H1 (cell line): ENCODE measurements around the gene AGBL1.

Source experiments
- CTCF ChIP-seq, 3 experiments: IDR thresholded peaks; 1 replicate in 2 of 3; 2 replicates in 1 of 3; pipeline versions ENCODE4 v1.5.1 to v1.6.1; 2011; ENCODE audit warnings: low read length in 3 of 3, mild to moderate bottlenecking in 3 of 3, inconsistent platforms in 2 of 3, low read depth in 1 of 3, moderate library complexity in 1 of 3; ENCODE audit not compliant: insufficient read depth in 1 of 3; ENCODE audit errors: control extremely low read depth in 1 of 3
- FOSL1 ChIP-seq: IDR thresholded peaks from 2 replicates; pipeline ENCODE4 v1.6.1; 2011; ENCODE audit warnings: mild to moderate bottlenecking, low read depth, low read length, moderate library complexity; ENCODE audit not compliant: insufficient read depth
- GTF2F1 ChIP-seq: IDR thresholded peaks from 2 replicates; pipeline ENCODE4 v1.6.1; 2012; ENCODE audit warnings: low read depth, low read length, improper control_type of control experiment, borderline replicate concordance
- KDM1A ChIP-seq: fragments of 200-600, 300-600 bp; sonication (generic); IDR thresholded peaks from 2 replicates; pipeline ENCODE4 v1.7.1; 2016; ENCODE audit warnings: mild to moderate bottlenecking, low read length, borderline replicate concordance
- POLR2A ChIP-seq, 2 experiments: IDR thresholded peaks; 1 replicate in 1 of 2; 2 replicates in 1 of 2; pipeline ENCODE4 v1.6.1; 2011; ENCODE audit warnings: low read depth in 2 of 2, low read length in 2 of 2, mild to moderate bottlenecking in 2 of 2; ENCODE audit errors: control extremely low read depth in 1 of 2
- POLR2AphosphoS5 ChIP-seq: IDR thresholded peaks from 2 replicates; pipeline ENCODE4 v1.6.1; 2011; ENCODE audit warnings: low read depth, low read length
- RNF2 ChIP-seq: fragments of 200-900, 300-1000 bp; sonication (generic); IDR thresholded peaks from 2 replicates; pipeline ENCODE4 v1.7.1; 2016; ENCODE audit warnings: borderline replicate concordance, low read depth, mild to moderate bottlenecking, antibody characterized with exemption, low read length; ENCODE audit not compliant: poor library complexity, severe bottlenecking; ENCODE audit errors: missing control alignments
- SIN3A ChIP-seq, 2 experiments: IDR thresholded peaks in 1 of 2; conservative IDR thresholded peaks in 1 of 2; 2 replicates each; pipeline ENCODE4 v1.6.1; 2011 to 2012; ENCODE audit warnings: low read length in 2 of 2, improper control_type of control experiment in 1 of 2, low read depth in 1 of 2, mild to moderate bottlenecking in 1 of 2
- SP1 ChIP-seq: IDR thresholded peaks from 2 replicates; pipeline ENCODE4 v1.6.1; 2011; ENCODE audit warnings: low read depth, low read length
- SUZ12 ChIP-seq: fragments of 200-600 bp; sonication (generic); IDR thresholded peaks from 2 replicates; pipeline ENCODE4 v1.6.1; 2012; ENCODE audit warnings: mild to moderate bottlenecking, inconsistent platforms, low read length, moderate library complexity, mixed read lengths
- TCF12 ChIP-seq: IDR thresholded peaks from 2 replicates; pipeline ENCODE4 v1.6.1; 2011; ENCODE audit warnings: low read depth, mild to moderate bottlenecking, low read length
- ZNF274 ChIP-seq: IDR thresholded peaks from 2 replicates; pipeline ENCODE4 v1.7.0; 2012; ENCODE audit warnings: low read length, borderline replicate concordance; ENCODE audit errors: extremely low read depth
- TF ChIP-seq, protein P1 (sequence below): IDR thresholded peaks from 2 replicates; pipeline ENCODE4 v1.6.1; 2012; ENCODE audit warnings: low read length, inconsistent platforms

GRCh38 chr15:86312486-86312885, 232.8 kb downstream of the AGBL1 start:
- TF ChIP-seq KDM1A (no peak), CTCF (IDR thresholded peaks at IDR 0.05; ENCODE audit: control extremely low read depth in 1 of 3, insufficient read depth in 1 of 3, low read depth in 1 of 3, low read length in 3 of 3) (no peak), ZNF274 (no peak), POLR2AphosphoS5 (no peak), POLR2A (IDR thresholded peaks at IDR 0.05; ENCODE audit: control extremely low read depth in 1 of 2, low read depth in 2 of 2, low read length in 2 of 2) (no peak), FOSL1 (no peak), RNF2 (no peak), GTF2F1 (no peak), SP1 (no peak), TCF12 (no peak), SUZ12 (no peak), SIN3A (conservative IDR thresholded peaks at IDR 0.05 in 1 of 2, IDR thresholded peaks at IDR 0.05 in 1 of 2; ENCODE audit: low read depth in 1 of 2, low read length in 2 of 2) (no peak)
- TF ChIP-seq, protein P1, sequence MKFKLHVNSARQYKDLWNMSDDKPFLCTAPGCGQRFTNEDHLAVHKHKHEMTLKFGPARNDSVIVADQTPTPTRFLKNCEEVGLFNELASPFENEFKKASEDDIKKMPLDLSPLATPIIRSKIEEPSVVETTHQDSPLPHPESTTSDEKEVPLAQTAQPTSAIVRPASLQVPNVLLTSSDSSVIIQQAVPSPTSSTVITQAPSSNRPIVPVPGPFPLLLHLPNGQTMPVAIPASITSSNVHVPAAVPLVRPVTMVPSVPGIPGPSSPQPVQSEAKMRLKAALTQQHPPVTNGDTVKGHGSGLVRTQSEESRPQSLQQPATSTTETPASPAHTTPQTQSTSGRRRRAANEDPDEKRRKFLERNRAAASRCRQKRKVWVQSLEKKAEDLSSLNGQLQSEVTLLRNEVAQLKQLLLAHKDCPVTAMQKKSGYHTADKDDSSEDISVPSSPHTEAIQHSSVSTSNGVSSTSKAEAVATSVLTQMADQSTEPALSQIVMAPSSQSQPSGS = no peak
